Caco-2 (cell line): ENCODE results near the gene STAB2. TPM values are rescaled to one million over a fixed set of nuclear protein-coding genes. Genes with fewer than 3 reads are reported as not detected.

Experiments used
- BruUV-seq: library from RNA; stranded (reverse); fragments of 400-500 nt; replicated peaks from 2 replicates; lab custom pipeline; 2021; lab: Mats Ljungman, UMichigan
- CTCF ChIA-PET: fragments of 300-600 bp; sonication (Branson Sonifier 250); formaldehyde crosslinking; loops from one replicate; lab custom pipeline; 2022; ENCODE audit warnings: antibody characterized with exemption; lab: Charles Lee
- POLR2A ChIA-PET: fragments of 300-600 bp; sonication (Branson Sonifier 250); formaldehyde crosslinking; loops from one replicate; lab custom pipeline; 2022; ENCODE audit warnings: antibody characterized with exemption; lab: Charles Lee
- DNase-seq, 2 experiments: peaks; one replicate each; pipeline versions ENCODE4 v3.0.0 to v3.0.0-alpha.2; 2020 to 2022
- H3K27me3 ChIP-seq: replicated peaks from 2 replicates; pipeline ENCODE4 v1.6.0; 2011; ENCODE audit warnings: low read length; ENCODE audit not compliant: control insufficient read depth, insufficient read depth
- H3K36me3 ChIP-seq: 2 replicates; pipeline ENCODE4 v1.5.1; 2011; ENCODE audit warnings: low read length; ENCODE audit not compliant: control insufficient read depth, insufficient read depth
- H3K4me1 ChIP-seq: fragments of 250-450 bp; sonication (Bioruptor Pico); 2 replicates; pipeline ENCODE4 v1.5.1; 2020; ENCODE audit warnings: mild to moderate bottlenecking
- H3K4me3 ChIP-seq: 2 replicates; pipeline ENCODE4 v1.5.1; 2011; ENCODE audit warnings: low read depth, mild to moderate bottlenecking, control low read depth, low read length
- H3K9me3 ChIP-seq: fragments of 250-450 bp; sonication (Bioruptor Pico); 2 replicates; pipeline ENCODE4 v1.5.1; 2020; ENCODE audit warnings: mild to moderate bottlenecking, moderate library complexity
- H3K27ac Mint-ChIP-seq: one replicate; pipeline ENCODE4 v1.8.0; 2022; ENCODE audit warnings: mixed read lengths; ENCODE audit not compliant: unreplicated experiment
- H3K27me3 Mint-ChIP-seq: one replicate; pipeline ENCODE4 v1.8.0; 2022; ENCODE audit warnings: mixed read lengths; ENCODE audit not compliant: insufficient read depth, unreplicated experiment
- H3K36me3 Mint-ChIP-seq: one replicate; pipeline ENCODE4 v1.8.0; 2022; ENCODE audit warnings: mild to moderate bottlenecking, mixed read lengths; ENCODE audit not compliant: insufficient read depth, unreplicated experiment
- H3K4me1 Mint-ChIP-seq: one replicate; pipeline ENCODE4 v1.8.0; 2022; ENCODE audit warnings: low read depth, mixed read lengths; ENCODE audit not compliant: unreplicated experiment
- H3K4me3 Mint-ChIP-seq: one replicate; pipeline ENCODE4 v1.8.0; 2022; ENCODE audit warnings: mild to moderate bottlenecking, moderate library complexity, mixed read lengths; ENCODE audit not compliant: unreplicated experiment
- H3K9me3 Mint-ChIP-seq: one replicate; pipeline ENCODE4 v1.8.0; 2022; ENCODE audit warnings: mixed read lengths; ENCODE audit not compliant: unreplicated experiment
- CTCF ChIP-seq, 2 experiments: fragments of 200-600 bp in 1 of 2; IDR thresholded peaks; 1 replicate in 1 of 2; 2 replicates in 1 of 2; pipeline versions ENCODE4 v1.5.1 to v1.8.0; 2011 to 2022; ENCODE audit warnings: antibody characterized with exemption in 1 of 2, control low read depth in 1 of 2, inconsistent platforms in 1 of 2, low read depth in 1 of 2, low read length in 1 of 2, mild to moderate bottlenecking in 1 of 2, moderate library complexity in 1 of 2; ENCODE audit not compliant: insufficient read depth in 1 of 2, severe bottlenecking in 1 of 2, unreplicated experiment in 1 of 2
- intact Hi-C: fragments of 100-400 bp; cut with micrococcal nuclease; formaldehyde crosslinking; loops from one replicate; pipeline ENCODE4 v1.10.0; 2022; ENCODE audit not compliant: unreplicated experiment
- total RNA-seq: library from RNA; stranded (reverse); gene quantifications from 2 replicates; pipeline ENCODE4 v1.2.3, GENCODE V29; 2022

Gene STAB2
- total RNA-seq, 1 experiment from 2014 or later = 0.25 TPM

GRCh38 chr12:103664626-103665025, 77.6 kb downstream of the STAB2 start:
- no peaks in the 10 kb centered on the region for H3K4me1 Mint-ChIP-seq
- no peak overlapping the region for H3K27ac Mint-ChIP-seq
- no peaks in the 10 kb centered on the region for H3K36me3 Mint-ChIP-seq
- H3K9me3 ChIP-seq = no peaks in the 10 kb centered on the region
- peaks cover 13% of the 10 kb centered on the region for H3K27me3 Mint-ChIP-seq
- no peaks in the 10 kb centered on the region for H3K9me3 Mint-ChIP-seq
- DNase-seq = no peak
- H3K36me3 ChIP-seq = no peaks in the 10 kb centered on the region
- no peak overlapping the region for H3K4me3 ChIP-seq
- TF ChIP-seq CTCF (IDR thresholded peaks at IDR 0.05; ENCODE audit: insufficient read depth in 1 of 2, low read depth in 1 of 2, low read length in 1 of 2, severe bottlenecking in 1 of 2, unreplicated experiment in 1 of 2) = no peak
- ChIA-PET POLR2A (no interaction called here), CTCF (no interaction called here)
- no peaks in the 10 kb centered on the region for H3K4me1 ChIP-seq
- H3K4me3 Mint-ChIP-seq = no peak overlapping the region
- no TSS peak for BruUV-seq
- intact Hi-C loops = no loop called here
- no peaks in the 10 kb centered on the region for H3K27me3 ChIP-seq

- no peak overlapping the region for H3K27ac Mint-ChIP-seq
- CTCF ChIA-PET = no interaction called here
- H3K27me3 ChIP-seq = no peaks in the 10 kb centered on the region
- H3K36me3 ChIP-seq = no peaks in the 10 kb centered on the region
- no peak for TF ChIP-seq CTCF (IDR thresholded peaks at IDR 0.05; ENCODE audit: insufficient read depth in 1 of 2, low read depth in 1 of 2, low read length in 1 of 2, severe bottlenecking in 1 of 2, unreplicated experiment in 1 of 2)
- intact Hi-C loops = no loop called here
- H3K9me3 Mint-ChIP-seq = no peaks in the 10 kb centered on the region
- no TSS peak for BruUV-seq
- peaks cover 7% of the 10 kb centered on the region for H3K27me3 Mint-ChIP-seq
- no peak overlapping the region for H3K4me3 Mint-ChIP-seq
- H3K4me1 ChIP-seq = no peaks in the 10 kb centered on the region
- no peaks in the 10 kb centered on the region for H3K4me1 Mint-ChIP-seq
- POLR2A ChIA-PET = no interaction called here
- no peak overlapping the region for H3K4me3 ChIP-seq
- DNase-seq = no peak
- H3K36me3 Mint-ChIP-seq = no peaks in the 10 kb centered on the region
- no peaks in the 10 kb centered on the region for H3K9me3 ChIP-seq
Observed at GRCh38 chr12:103665971-103666370, 78.9 kb downstream of the STAB2 start.

DNA sequence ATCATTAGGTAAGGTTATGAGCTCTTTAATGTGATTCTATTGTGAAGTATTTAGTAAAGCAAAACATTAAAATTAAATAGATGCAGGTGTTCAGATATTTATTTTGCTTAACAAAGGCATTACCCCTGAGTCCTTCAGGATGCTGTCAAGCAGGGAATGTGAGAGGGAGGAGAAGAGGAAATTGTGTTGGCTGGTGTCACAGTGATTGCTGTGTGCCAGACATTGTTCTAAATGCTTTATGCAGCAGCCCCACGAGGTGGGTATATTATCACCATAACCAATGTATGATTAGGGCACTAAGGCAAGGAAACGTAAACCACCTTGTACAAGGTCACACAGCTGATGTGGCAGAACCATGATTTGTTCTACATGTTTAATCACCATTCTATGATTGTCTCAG, 80.1 kb downstream of the STAB2 start:
- Mint-ChIP-seq H3K9me3 (no peaks in the 10 kb centered on the region), H3K27ac (no peak overlapping the region)

More for the DNA sequence above, 80.1 kb downstream of the STAB2 start:
- Histone ChIP-seq H3K9me3 (no peaks in the 10 kb centered on the region), H3K36me3 (no peaks in the 10 kb centered on the region), H3K27me3 (no peaks in the 10 kb centered on the region), H3K4me1 (peaks cover 1% of the 10 kb centered on the region; the same call in 1 of the 2 replicates), H3K4me3 (no peak overlapping the region)
- POLR2A ChIA-PET = no interaction called here
- intact Hi-C loops = no loop called here
- DNase-seq = no peak
- no peak for TF ChIP-seq CTCF (IDR thresholded peaks at IDR 0.05; ENCODE audit: insufficient read depth in 1 of 2, low read depth in 1 of 2, low read length in 1 of 2, severe bottlenecking in 1 of 2, unreplicated experiment in 1 of 2)
- BruUV-seq = no TSS peak
- CTCF ChIA-PET = no interaction called here
- Mint-ChIP-seq H3K36me3 (no peaks in the 10 kb centered on the region), H3K4me1 (no peaks in the 10 kb centered on the region), H3K27me3 (no peaks in the 10 kb centered on the region), H3K4me3 (no peak overlapping the region)
